GM12873 (cell line): ENCODE data around the gene MAP3K4.

ENCODE experiments used
- TF ChIP-seq, protein P1 (sequence below): IDR thresholded peaks from 2 replicates; pipeline ENCODE4 v1.5.1; 2012; ENCODE audit warnings: low read depth, mild to moderate bottlenecking, moderate library complexity, low read length, control low read depth; ENCODE audit not compliant: insufficient read depth; ENCODE audit errors: missing control alignments

The MAP3K4 gene

DNA sequence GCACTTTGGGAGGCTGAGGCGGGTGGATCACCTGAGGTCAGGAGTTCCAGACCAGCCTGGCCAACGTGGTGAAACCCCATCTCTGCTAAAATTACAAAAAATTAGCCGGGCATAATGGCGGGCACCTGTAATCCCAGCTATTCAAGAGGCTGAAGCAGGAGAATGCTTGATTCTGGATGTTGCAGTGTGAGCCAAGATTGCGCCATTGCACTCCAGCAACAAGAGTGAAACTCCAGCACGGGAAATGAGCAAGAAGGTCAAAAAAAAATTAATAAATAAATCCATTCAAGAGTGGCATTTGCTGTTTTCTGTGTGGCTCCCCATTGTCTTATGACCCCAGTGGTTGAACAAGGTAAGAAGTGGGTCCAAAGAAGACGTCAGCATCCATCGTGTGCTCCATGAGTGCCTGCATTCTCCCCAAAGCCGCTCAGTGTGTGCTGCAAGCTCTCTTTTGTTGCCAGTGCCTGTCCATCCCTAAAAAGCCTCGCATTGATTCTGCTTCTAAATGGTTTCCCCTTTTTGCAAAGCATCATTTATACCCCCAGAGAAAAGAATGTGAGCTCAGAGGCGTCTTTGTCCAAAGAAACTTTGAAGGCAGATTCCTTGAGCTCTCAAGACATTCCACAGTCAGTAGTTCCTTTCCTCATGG, 38.8 kb upstream of the MAP3K4 start:
- TF ChIP-seq, protein P1, sequence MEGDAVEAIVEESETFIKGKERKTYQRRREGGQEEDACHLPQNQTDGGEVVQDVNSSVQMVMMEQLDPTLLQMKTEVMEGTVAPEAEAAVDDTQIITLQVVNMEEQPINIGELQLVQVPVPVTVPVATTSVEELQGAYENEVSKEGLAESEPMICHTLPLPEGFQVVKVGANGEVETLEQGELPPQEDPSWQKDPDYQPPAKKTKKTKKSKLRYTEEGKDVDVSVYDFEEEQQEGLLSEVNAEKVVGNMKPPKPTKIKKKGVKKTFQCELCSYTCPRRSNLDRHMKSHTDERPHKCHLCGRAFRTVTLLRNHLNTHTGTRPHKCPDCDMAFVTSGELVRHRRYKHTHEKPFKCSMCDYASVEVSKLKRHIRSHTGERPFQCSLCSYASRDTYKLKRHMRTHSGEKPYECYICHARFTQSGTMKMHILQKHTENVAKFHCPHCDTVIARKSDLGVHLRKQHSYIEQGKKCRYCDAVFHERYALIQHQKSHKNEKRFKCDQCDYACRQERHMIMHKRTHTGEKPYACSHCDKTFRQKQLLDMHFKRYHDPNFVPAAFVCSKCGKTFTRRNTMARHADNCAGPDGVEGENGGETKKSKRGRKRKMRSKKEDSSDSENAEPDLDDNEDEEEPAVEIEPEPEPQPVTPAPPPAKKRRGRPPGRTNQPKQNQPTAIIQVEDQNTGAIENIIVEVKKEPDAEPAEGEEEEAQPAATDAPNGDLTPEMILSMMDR, result no peak

DNA sequence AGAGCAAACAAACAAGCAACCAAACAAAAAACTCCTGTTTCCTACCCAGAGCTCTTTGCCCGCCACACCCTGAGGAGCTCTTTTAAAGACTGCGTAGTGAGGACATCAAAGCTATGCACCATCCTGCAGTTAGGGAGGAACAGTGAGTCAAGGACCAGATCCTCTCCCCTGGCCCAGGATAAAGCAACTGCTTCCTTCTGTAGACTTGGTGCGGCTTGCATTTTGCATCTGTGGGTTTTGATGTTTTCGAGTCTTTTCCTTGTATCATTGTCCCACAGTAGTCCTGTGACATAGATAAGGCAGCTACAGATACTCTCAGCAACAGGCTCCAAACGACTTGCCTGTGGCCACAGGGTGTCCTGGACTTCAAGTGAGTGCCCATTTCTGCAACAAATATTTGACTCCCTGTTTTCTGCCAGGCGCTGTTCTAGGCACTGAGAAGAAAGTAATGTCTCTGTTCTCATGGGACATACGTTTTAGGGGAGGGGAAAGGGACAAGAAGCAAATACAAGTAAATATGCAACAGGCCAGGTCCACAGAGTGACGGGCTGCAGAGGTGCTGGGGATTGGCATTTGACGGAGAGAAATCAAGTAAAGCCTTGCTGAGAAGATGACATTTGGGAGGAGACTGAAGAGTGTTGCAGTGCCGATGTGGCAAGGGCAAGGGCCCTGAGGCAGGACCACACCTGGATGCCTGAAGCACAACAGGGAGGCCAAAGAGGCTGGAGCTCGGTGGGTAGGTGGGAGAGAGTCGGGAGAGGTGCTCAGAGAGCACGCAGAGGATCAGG, 35.9 kb upstream of the MAP3K4 start:
- TF ChIP-seq, protein P1, result no peak

DNA sequence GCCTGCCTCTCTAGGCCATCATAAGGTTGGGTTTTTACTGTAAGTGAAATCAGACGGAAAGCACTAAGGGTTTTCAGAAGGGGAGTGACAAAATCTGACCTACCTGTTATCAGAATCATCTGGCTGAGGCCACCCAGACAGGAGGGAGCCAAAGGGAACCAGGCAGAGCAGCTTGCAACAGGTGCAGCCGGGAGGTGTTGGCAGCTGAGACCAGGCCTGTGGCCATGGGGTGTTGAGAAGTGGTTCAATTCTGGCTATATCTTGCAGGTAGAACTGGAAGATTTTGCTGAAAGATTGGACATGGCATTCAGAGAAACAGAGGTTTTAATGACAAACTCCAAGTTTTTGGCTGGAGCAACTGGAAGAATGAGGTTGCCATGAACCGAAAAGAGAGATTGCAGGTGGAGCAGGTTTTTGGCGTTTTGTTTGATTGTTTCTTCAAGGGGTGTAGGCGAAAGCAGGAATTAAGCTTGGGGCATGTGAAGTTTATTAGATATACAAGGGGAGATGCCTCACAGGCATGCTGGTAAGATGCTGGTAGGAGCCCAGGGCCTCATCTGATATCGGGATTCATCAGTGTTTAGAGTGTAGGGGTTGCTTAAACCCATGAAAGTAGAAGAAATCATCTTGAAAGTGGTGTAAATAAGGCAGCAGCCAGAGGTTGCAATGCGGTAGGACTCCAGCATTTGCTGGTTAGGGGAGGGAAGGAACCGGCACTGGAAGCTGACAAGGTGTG, 35.1 kb upstream of the MAP3K4 start:
- TF ChIP-seq, protein P1, result no peak

DNA sequence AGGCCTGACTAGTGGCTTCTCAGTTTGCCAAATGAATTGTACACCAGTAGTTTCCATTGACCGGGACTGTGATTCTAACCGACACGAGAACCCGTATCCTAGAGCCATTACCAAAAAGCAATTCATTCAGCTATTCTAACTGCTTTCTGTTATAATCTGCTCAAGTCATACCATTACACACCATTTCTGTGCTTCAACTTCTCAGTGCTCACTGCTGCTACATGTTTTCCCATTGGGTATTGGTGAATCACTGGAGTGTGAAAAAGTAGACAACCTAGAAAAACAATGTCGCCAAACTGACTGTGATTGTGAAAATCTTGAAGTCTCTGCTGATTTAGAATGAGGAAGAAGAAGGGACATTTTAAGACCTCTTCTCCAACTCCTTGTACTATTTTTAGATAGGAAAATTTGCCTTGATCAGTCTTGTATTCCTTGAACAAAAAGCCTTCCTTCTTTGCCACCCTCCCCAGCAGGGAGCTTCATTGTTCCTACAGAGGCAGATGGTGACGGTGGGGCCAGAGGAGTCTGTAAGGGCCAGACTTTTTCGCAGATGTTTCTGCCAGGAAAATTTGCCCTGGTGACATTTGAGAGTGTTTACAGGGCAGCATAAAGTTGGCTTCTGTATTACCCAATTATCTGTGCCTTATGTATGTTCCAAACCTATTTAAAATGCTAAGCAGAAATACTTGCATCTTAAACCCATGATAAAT, 31.7 kb upstream of the MAP3K4 start:
- TF ChIP-seq, protein P1, result no peak

DNA sequence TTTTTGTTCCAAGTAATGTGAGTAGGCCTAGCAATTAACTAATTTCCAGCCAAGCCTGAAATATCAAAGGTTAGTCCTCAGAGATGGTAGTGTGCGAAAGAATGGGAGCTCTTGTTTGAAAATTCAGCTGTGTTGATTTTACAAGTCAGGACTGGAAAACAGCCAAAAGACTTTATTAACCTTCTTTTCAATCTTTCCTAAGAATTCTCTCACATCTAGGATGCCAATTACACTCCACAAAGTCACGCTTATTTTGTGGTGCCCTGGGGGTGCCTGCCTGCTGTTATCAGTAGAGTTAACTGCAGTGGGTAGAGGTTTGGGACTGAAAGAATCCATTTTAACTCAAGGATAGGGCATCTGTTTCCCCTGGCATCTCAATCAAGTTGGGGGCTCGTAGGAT, 30.7 kb upstream of the MAP3K4 start:
- TF ChIP-seq, protein P1, result no peak

DNA sequence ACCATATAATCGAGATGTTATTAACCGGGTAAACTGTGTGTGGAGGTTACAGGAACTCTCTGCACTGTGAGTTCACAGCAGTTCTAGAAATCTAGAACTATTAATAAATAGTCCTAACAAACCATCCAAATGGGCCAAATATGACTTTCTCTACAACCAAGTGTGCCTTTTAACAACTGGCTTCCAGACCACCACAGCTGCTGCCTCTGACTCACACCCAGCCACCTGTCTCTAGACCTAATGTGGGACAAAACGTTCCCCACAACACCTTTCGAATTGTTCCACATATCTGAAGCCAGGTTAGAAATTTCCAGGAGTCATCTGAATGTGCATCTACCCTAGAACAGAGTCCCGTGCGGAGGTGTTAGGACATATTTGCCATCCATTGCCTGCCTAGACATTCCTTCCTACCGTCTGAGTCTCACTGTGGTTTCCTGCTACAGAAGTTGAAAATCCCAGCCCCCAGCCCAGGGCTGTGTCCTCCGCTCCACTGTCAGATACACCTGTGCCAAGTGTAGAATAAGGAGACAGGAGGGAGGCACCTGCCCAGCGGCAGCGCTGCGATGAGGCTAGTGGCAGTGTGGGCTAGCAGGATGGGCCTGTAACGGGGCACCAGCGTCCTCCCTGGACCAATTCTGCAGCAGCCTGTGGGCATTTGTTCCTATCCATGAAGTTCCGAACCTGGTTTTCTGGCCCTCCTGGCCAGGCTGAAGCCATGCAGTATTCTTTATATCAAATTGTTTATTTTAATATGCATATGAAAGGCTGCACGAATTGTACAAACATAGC, 28.5 kb upstream of the MAP3K4 start:
- TF ChIP-seq, protein P1, result no peak
